Neural progenitor cell (in vitro differentiated cells): Measurements from ENCODE around the gene MTSS2. TPM values are rescaled to one million over a fixed set of nuclear protein-coding genes. Genes with fewer than 3 reads are reported as not detected.

Experiments used
- DNase-seq: peaks from one replicate; pipeline ENCODE4 v3.0.0-alpha.2; 2016; ENCODE audit warnings: low spot score
- H2AFZ ChIP-seq: fragments of 200-600 bp; sonication (generic); replicated peaks from 2 replicates; pipeline ENCODE4 v1.6.1; 2016; ENCODE audit warnings: antibody characterized with exemption
- H3F3A ChIP-seq: fragments of 200-600 bp; sonication (generic); 2 replicates; pipeline ENCODE4 v1.6.1; 2016; ENCODE audit warnings: antibody characterized with exemption, low read depth
- H3K27ac ChIP-seq: fragments of 200-600 bp; sonication (generic); 2 replicates; pipeline ENCODE4 v1.5.1; 2016; ENCODE audit warnings: mild to moderate bottlenecking
- H3K27me3 ChIP-seq: fragments of 200-600 bp; sonication (generic); 2 replicates; pipeline ENCODE4 v1.6.1; 2016; ENCODE audit warnings: mild to moderate bottlenecking, moderate library complexity
- H3K36me3 ChIP-seq: fragments of 200-600 bp; sonication (generic); 2 replicates; pipeline ENCODE4 v1.5.1; 2016
- H3K4me1 ChIP-seq: fragments of 200-600 bp; sonication (generic); 2 replicates; pipeline ENCODE4 v1.6.1; 2016; ENCODE audit warnings: mixed run types
- H3K4me2 ChIP-seq: fragments of 200-600 bp; sonication (generic); 2 replicates; pipeline ENCODE4 v1.6.1; 2016
- H3K4me3 ChIP-seq: fragments of 200-600 bp; sonication (generic); 2 replicates; pipeline ENCODE4 v1.5.1; 2016
- H3K79me2 ChIP-seq: fragments of 200-600 bp; sonication (generic); 2 replicates; pipeline ENCODE4 v1.6.1; 2016; ENCODE audit warnings: low read depth
- H3K9ac ChIP-seq: fragments of 200-600 bp; sonication (generic); 2 replicates; pipeline ENCODE4 v1.6.1; 2016
- H3K9me3 ChIP-seq: fragments of 200-600 bp; sonication (generic); 2 replicates; pipeline ENCODE4 v1.5.1; 2016; ENCODE audit warnings: low read depth
- H4K20me1 ChIP-seq: fragments of 200-600 bp; sonication (generic); 2 replicates; pipeline ENCODE4 v1.6.1; 2016; ENCODE audit warnings: low read depth
- H3K27ac Mint-ChIP-seq: 3 replicates; pipeline ENCODE4 v1.8.0; 2021; ENCODE audit warnings: mixed read lengths
- H3K27me3 Mint-ChIP-seq: 2 replicates; pipeline ENCODE4 v1.8.0; 2022; ENCODE audit warnings: low read depth, mild to moderate bottlenecking, inconsistent platforms, moderate library complexity, mixed read lengths; ENCODE audit not compliant: insufficient read depth
- H3K36me3 Mint-ChIP-seq: 3 replicates; pipeline ENCODE4 v1.8.0; 2021; ENCODE audit warnings: mixed read lengths
- H3K4me1 Mint-ChIP-seq: 3 replicates; pipeline ENCODE4 v1.8.0; 2021; ENCODE audit warnings: mixed read lengths
- H3K4me3 Mint-ChIP-seq: 3 replicates; pipeline ENCODE4 v1.8.0; 2021; ENCODE audit warnings: mild to moderate bottlenecking, moderate library complexity, mixed read lengths
- H3K9me3 Mint-ChIP-seq: 3 replicates; pipeline ENCODE4 v1.8.0; 2020; ENCODE audit warnings: mixed read lengths
- EZH2 ChIP-seq: fragments of 200-600 bp; sonication (generic); IDR thresholded peaks from 2 replicates; pipeline ENCODE4 v1.6.1; 2017; ENCODE audit warnings: antibody characterized with exemption, mild to moderate bottlenecking, moderate library complexity
- EZH2phosphoT487 ChIP-seq: fragments of 200-600 bp; sonication (generic); IDR thresholded peaks from 2 replicates; pipeline ENCODE4 v1.6.1; 2017; ENCODE audit warnings: antibody characterized with exemption
- total RNA-seq: library from RNA; depleted of rRNA; stranded (reverse); fragments of >200 nt; gene quantifications from 2 replicates; pipeline ENCODE4 v1.2.3, GENCODE V29; 2015; ENCODE audit warnings: low replicate concordance
- TF ChIP-seq, protein P1 (sequence below): fragments of 200-600 bp; sonication (generic); IDR thresholded peaks from 2 replicates; pipeline ENCODE4 v1.5.1; 2017; ENCODE audit warnings: antibody characterized with exemption, mild to moderate bottlenecking

MTSS2 gene
- total RNA-seq, 1 donor from 2014 or later: 6.2 TPM

DNA sequence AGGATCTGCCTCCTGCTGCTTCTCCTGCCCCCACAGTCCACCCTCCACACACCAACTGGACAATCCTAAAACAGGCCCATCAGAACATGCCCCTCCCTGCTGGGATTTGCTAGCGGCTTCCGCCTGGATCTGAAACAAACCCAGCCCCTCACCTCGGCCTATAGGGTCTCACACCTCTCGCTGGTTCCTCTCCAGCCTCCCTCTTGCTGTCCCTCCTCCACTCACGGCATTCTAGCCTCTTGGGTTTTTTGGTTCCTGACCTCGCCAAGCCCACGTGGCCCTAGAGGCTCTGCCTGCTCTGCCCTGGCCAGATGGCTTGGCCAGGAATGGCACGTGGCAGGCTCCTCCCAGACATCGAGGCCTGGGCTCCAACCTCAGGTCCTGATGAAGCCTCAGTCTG is 15.7 kb upstream of the MTSS2 start:
- Histone ChIP-seq H3K79me2 (no peaks in the 10 kb centered on the region), H3K4me2 (no peak overlapping the region), H3K9ac (no peak overlapping the region), H2AFZ (no peak overlapping the region), H3F3A (no peaks in the 10 kb centered on the region), H3K4me1 (no peaks in the 10 kb centered on the region), H3K36me3 (no peaks in the 10 kb centered on the region), H3K27ac (no peak overlapping the region), H3K9me3 (no peaks in the 10 kb centered on the region), H3K27me3 (no peaks in the 10 kb centered on the region), H4K20me1 (peaks cover 21% of the 10 kb centered on the region), H3K4me3 (no peak overlapping the region)
- H3K36me3 Mint-ChIP-seq: peaks cover 3% of the 10 kb centered on the region
- peak overlapping the region; percentile 98 for H3K27ac Mint-ChIP-seq
- peaks cover 6% of the 10 kb centered on the region for H3K27me3 Mint-ChIP-seq
- no peaks in the 10 kb centered on the region for H3K9me3 Mint-ChIP-seq
- peaks cover 30% of the 10 kb centered on the region for H3K4me1 Mint-ChIP-seq
- no peak for DNase-seq
- TF ChIP-seq, protein P1, sequence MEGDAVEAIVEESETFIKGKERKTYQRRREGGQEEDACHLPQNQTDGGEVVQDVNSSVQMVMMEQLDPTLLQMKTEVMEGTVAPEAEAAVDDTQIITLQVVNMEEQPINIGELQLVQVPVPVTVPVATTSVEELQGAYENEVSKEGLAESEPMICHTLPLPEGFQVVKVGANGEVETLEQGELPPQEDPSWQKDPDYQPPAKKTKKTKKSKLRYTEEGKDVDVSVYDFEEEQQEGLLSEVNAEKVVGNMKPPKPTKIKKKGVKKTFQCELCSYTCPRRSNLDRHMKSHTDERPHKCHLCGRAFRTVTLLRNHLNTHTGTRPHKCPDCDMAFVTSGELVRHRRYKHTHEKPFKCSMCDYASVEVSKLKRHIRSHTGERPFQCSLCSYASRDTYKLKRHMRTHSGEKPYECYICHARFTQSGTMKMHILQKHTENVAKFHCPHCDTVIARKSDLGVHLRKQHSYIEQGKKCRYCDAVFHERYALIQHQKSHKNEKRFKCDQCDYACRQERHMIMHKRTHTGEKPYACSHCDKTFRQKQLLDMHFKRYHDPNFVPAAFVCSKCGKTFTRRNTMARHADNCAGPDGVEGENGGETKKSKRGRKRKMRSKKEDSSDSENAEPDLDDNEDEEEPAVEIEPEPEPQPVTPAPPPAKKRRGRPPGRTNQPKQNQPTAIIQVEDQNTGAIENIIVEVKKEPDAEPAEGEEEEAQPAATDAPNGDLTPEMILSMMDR: no peak
- TF ChIP-seq EZH2: no peak
- no peak for TF ChIP-seq EZH2phosphoT487
- no peak overlapping the region for H3K4me3 Mint-ChIP-seq

DNA sequence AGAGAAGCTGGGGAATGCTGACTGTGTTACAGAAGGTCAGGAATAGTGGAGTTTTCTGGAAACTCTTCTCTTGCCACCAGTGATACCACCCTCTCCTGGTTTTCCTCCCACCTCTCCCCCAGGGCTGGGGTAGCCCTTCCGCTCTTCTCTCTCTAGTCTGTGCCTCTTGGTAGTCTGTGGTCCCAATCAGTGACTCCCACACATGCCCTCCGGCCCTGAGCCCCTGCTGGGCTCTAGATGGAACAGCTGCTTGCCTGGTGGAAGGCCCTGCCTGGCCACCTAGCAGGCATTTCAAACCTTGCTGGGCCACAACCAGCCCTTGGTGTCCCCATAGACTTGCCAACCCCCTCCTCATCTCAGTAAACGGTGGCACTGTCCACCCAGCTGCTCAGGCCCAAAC is 15.2 kb upstream of the MTSS2 start:
- no peak for DNase-seq
- peaks cover 21% of the 10 kb centered on the region for H4K20me1 ChIP-seq
- Mint-ChIP-seq H3K4me1 (peaks cover 30% of the 10 kb centered on the region), H3K27me3 (peaks cover 4% of the 10 kb centered on the region), H3K4me3 (no peak overlapping the region), H3K36me3 (peaks cover 3% of the 10 kb centered on the region), H3K27ac (peak overlapping the region; percentile 87), H3K9me3 (no peaks in the 10 kb centered on the region)
- TF ChIP-seq EZH2: no peak
- no peaks in the 10 kb centered on the region for H3K79me2 ChIP-seq
- H3K27me3 ChIP-seq: no peaks in the 10 kb centered on the region
- H3F3A ChIP-seq: no peaks in the 10 kb centered on the region
- H3K9me3 ChIP-seq: no peaks in the 10 kb centered on the region
- no peak overlapping the region for H2AFZ ChIP-seq
- peaks cover under 1% of the 10 kb centered on the region for H3K4me1 ChIP-seq
- H3K36me3 ChIP-seq: no peaks in the 10 kb centered on the region
- H3K27ac ChIP-seq: no peak overlapping the region
- H3K9ac ChIP-seq: no peak overlapping the region
- H3K4me3 ChIP-seq: no peak overlapping the region
- H3K4me2 ChIP-seq: no peak overlapping the region

DNA sequence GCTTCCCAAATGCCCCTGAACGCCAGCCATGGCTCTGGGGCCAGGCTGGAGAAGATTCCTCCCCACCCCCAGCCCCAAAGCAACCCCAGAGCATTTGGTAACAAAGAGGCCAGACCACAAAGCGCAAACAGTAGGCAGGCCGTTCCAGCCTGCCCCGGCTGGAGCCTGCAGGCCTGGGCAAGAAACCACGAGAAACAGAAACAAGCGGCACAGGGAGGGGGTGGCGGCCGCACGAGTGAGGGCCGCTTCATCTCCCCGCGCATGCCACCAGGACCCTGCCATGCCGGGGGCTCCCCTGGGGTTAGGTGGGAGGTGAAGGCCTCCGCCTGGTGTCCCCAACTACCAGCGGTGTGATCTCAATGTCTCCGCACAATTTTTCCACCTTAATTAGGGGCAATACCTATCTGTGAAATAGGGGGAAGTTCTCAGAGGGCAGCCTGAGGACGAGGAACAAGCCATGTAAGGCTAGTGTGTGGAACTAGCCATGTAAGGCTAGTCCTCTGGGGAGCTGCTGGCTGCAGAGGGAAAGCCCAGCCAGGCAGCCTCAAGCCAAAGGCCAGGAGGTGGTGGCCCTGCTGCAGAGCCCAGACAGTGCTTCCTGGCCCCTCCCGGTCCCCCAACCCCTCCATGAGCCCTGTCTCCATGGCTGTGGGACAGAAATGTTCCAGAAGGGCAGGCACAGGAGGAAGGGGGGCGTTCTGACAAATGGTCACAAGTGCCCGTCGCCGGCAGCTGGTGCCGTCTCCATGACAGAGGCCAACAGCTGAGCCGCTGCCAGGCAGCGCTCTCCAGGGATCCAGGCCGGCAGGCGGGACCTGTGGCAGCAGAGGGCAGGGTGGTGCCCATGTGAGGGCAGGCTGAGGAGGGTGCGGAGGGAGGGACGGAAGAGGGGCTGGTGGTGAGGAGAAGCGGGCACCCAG is 14.5 kb upstream of the MTSS2 start:
- H3K4me1 ChIP-seq: peaks cover 7% of the 10 kb centered on the region

More for the DNA sequence above, 14.5 kb upstream of the MTSS2 start:
- peaks cover 35% of the 10 kb centered on the region for H3K4me1 Mint-ChIP-seq
- H3K27me3 Mint-ChIP-seq: peaks cover 4% of the 10 kb centered on the region
- no peak for DNase-seq
- no peak overlapping the region for H3K9ac ChIP-seq
- H3K27ac ChIP-seq: no peak overlapping the region
- H2AFZ ChIP-seq: no peak overlapping the region
- H3K27ac Mint-ChIP-seq: peak overlapping the region; percentile 50
- TF ChIP-seq, protein P1: no peak
- TF ChIP-seq EZH2phosphoT487 (no peak), EZH2 (no peak)
- peaks cover 21% of the 10 kb centered on the region for H4K20me1 ChIP-seq
- no peak overlapping the region for H3K4me3 ChIP-seq
- H3K4me3 Mint-ChIP-seq: no peak overlapping the region
- no peak overlapping the region for H3K4me2 ChIP-seq
- no peaks in the 10 kb centered on the region for H3K9me3 Mint-ChIP-seq
- H3F3A ChIP-seq: no peaks in the 10 kb centered on the region
- no peaks in the 10 kb centered on the region for H3K27me3 ChIP-seq
- peaks cover 3% of the 10 kb centered on the region for H3K36me3 Mint-ChIP-seq
- H3K79me2 ChIP-seq: no peaks in the 10 kb centered on the region
- no peaks in the 10 kb centered on the region for H3K36me3 ChIP-seq
- no peaks in the 10 kb centered on the region for H3K9me3 ChIP-seq
